SK-N-SH treated with all-trans-retinoic acid at 6 μM for 48 hours (cell line): ENCODE measurements around the gene FMN1.
A peak's percentile ranks its signal among the peaks of the same experiment; 100 is the strongest.

ENCODE experiments used
- ATAC-seq: fragments of 200-7000 bp; cut with Tn5 transposase; 3 replicates; pipeline ENCODE4 v1.9.1; 2020; ENCODE audit warnings: mild to moderate bottlenecking, moderate library complexity
- BACH2 ChIP-seq: fragments of 250-450 bp; sonication (Bioruptor Pico); IDR thresholded peaks from 2 replicates; pipeline ENCODE4 v1.9.0; 2021; ENCODE audit warnings: mild to moderate bottlenecking, borderline replicate concordance
- CSDC2 ChIP-seq: fragments of 250-450 bp; sonication (Bioruptor Pico); IDR thresholded peaks from 2 replicates; pipeline ENCODE4 v1.5.0; 2020; ENCODE audit warnings: mild to moderate bottlenecking, moderate library complexity
- ESRRG ChIP-seq: fragments of 250-450 bp; sonication (Bioruptor Pico); IDR thresholded peaks from 2 replicates; pipeline ENCODE4 v1.6.1; 2021; ENCODE audit warnings: mild to moderate bottlenecking
- GLIS3 ChIP-seq: fragments of 250-450 bp; sonication (Bioruptor Pico); IDR thresholded peaks from 2 replicates; pipeline ENCODE4 v1.5.0; 2020; ENCODE audit warnings: mild to moderate bottlenecking, moderate library complexity
- ISL1 ChIP-seq: fragments of 250-450 bp; sonication (Bioruptor Pico); IDR thresholded peaks from 2 replicates; pipeline ENCODE4 v2.1.2; 2022; ENCODE audit warnings: mild to moderate bottlenecking, moderate library complexity
- OSR1 ChIP-seq: fragments of 250-450 bp; sonication (Bioruptor Pico); IDR thresholded peaks from 2 replicates; pipeline ENCODE4 v1.8.0; 2022; ENCODE audit warnings: moderate library complexity, mild to moderate bottlenecking, inconsistent platforms
- PATZ1 ChIP-seq: fragments of 250-450 bp; sonication (Bioruptor Pico); IDR thresholded peaks from 2 replicates; pipeline ENCODE4 v1.8.0; 2020; ENCODE audit warnings: mild to moderate bottlenecking, moderate library complexity, borderline replicate concordance
- PPARA ChIP-seq: fragments of 250-450 bp; sonication (Bioruptor Pico); IDR thresholded peaks from 2 replicates; pipeline ENCODE4 v1.5.0; 2020; ENCODE audit warnings: mild to moderate bottlenecking, borderline replicate concordance
- RARB ChIP-seq: fragments of 250-450 bp; sonication (Bioruptor Pico); IDR thresholded peaks from 2 replicates; pipeline ENCODE4 v1.8.0; 2021; ENCODE audit warnings: mild to moderate bottlenecking, moderate library complexity
- SNAI2 ChIP-seq: fragments of 250-450 bp; sonication (Bioruptor Pico); IDR thresholded peaks from 2 replicates; pipeline ENCODE4 v1.5.0; 2020; ENCODE audit warnings: mild to moderate bottlenecking, moderate library complexity
- TCF4 ChIP-seq: fragments of 250-450 bp; sonication (Bioruptor Pico); IDR thresholded peaks from 2 replicates; pipeline ENCODE4 v1.8.0; 2021; ENCODE audit warnings: mild to moderate bottlenecking, moderate library complexity, borderline replicate concordance
- ZC3H10 ChIP-seq: fragments of 250-450 bp; sonication (Bioruptor Pico); IDR thresholded peaks from 2 replicates; pipeline ENCODE4 v1.5.1; 2021; ENCODE audit warnings: mild to moderate bottlenecking, moderate library complexity
- ZFP3 ChIP-seq: fragments of 250-450 bp; sonication (Bioruptor Pico); IDR thresholded peaks from 2 replicates; pipeline ENCODE4 v1.5.0; 2020; ENCODE audit warnings: mild to moderate bottlenecking, moderate library complexity
- ZNF565 ChIP-seq: fragments of 450-650 bp; formaldehyde crosslinking; conservative IDR thresholded peaks from 2 replicates; pipeline ENCODE4 v1.5.0; 2020; ENCODE audit warnings: low read depth, mild to moderate bottlenecking, moderate library complexity
- ZNF70 ChIP-seq: fragments of 450-650 bp; formaldehyde crosslinking; IDR thresholded peaks from 2 replicates; pipeline ENCODE4 v1.5.0; 2020; ENCODE audit warnings: mild to moderate bottlenecking, moderate library complexity
- TF ChIP-seq, protein P1 (sequence below): fragments of 250-450 bp; sonication (Bioruptor Pico); IDR thresholded peaks from 2 replicates; pipeline ENCODE4 v1.5.1; 2020; ENCODE audit warnings: low read depth, mild to moderate bottlenecking, moderate library complexity
- TF ChIP-seq, protein P2 (sequence below): fragments of 250-450 bp; sonication (Bioruptor Pico); IDR thresholded peaks from 2 replicates; pipeline ENCODE4 v1.8.0; 2021; ENCODE audit warnings: low read depth, mild to moderate bottlenecking, moderate library complexity, borderline replicate concordance
- TF ChIP-seq, protein P3 (sequence below): fragments of 250-450 bp; sonication (Bioruptor Pico); IDR thresholded peaks from 2 replicates; pipeline ENCODE4 v1.5.1; 2021; ENCODE audit warnings: mild to moderate bottlenecking, moderate library complexity
- TF ChIP-seq, protein P4 (sequence below): fragments of 250-450 bp; sonication (Bioruptor Pico); IDR thresholded peaks from 2 replicates; pipeline ENCODE4 v1.5.0; 2020; ENCODE audit warnings: mild to moderate bottlenecking, moderate library complexity

Gene FMN1

DNA sequence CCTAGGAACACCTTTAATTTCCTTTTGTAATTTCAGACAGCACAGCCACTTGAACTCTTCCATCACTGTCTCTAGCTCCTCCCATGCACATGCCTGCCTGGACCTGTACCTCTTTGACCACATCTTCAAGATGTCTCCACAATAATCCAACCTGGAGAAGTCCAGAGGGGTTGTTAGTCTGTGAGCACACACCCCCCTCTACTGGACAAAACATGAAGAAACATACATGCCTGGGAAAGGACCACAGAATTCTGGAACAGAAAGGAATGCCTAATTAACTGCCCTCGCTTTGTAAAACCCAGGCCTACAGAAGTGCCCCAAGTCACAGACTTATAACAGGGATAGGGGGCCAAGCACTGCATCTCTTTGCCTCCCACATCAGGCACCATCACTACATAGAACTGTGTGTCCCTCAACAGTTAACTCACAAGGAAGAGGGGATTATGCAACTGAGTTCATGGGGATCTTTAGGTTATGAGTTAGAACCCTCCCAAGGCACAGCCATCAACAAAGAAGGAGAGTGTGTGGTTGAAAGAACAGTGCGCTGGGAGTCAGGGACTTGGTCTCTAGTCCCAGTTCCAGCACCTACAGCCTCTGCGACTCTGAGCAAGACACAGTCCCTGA is 61.7 kb downstream of the FMN1 start (continued):
- TF ChIP-seq, protein P1, sequence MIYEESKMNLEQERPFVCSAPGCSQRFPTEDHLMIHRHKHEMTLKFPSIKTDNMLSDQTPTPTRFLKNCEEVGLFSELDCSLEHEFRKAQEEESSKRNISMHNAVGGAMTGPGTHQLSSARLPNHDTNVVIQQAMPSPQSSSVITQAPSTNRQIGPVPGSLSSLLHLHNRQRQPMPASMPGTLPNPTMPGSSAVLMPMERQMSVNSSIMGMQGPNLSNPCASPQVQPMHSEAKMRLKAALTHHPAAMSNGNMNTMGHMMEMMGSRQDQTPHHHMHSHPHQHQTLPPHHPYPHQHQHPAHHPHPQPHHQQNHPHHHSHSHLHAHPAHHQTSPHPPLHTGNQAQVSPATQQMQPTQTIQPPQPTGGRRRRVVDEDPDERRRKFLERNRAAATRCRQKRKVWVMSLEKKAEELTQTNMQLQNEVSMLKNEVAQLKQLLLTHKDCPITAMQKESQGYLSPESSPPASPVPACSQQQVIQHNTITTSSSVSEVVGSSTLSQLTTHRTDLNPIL = no peak
- TF ChIP-seq, protein P2, sequence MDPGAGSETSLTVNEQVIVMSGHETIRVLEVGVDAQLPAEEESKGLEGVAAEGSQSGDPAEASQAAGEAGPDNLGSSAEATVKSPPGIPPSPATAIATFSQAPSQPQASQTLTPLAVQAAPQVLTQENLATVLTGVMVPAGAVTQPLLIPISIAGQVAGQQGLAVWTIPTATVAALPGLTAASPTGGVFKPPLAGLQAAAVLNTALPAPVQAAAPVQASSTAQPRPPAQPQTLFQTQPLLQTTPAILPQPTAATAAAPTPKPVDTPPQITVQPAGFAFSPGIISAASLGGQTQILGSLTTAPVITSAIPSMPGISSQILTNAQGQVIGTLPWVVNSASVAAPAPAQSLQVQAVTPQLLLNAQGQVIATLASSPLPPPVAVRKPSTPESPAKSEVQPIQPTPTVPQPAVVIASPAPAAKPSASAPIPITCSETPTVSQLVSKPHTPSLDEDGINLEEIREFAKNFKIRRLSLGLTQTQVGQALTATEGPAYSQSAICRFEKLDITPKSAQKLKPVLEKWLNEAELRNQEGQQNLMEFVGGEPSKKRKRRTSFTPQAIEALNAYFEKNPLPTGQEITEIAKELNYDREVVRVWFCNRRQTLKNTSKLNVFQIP (CRISPR knock-in tag) = no peak
- TF ChIP-seq ZNF70 (CRISPR knock-in tag) (no peak), ZFP3 (CRISPR knock-in tag) (no peak)

DNA sequence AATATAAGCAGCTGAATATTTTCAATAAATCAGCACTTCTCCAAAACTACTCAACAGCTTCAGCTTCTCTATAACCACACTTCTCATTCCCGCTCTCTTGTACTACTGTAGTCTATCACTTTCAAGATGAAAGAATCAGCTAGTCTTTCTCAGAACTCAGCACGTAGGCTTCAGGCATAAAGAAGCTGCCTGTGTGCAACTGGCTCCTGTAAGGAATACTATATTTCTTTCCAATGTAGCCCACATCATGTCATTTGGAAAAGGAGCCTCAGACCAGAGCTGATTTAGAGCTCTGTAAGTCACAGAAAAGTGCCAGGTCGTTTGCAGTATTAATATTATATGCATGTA is 62.3 kb downstream of the FMN1 start:
- TF ChIP-seq ZNF70 (CRISPR knock-in tag) (no peak), ZC3H10 (CRISPR knock-in tag) (no peak), SNAI2 (CRISPR knock-in tag) (no peak), RARB (CRISPR knock-in tag) (no peak), GLIS3 (CRISPR knock-in tag) (no peak), PATZ1 (CRISPR knock-in tag) (no peak), ESRRG (CRISPR knock-in tag) (no peak), TCF4 (no peak), ZNF565 (CRISPR knock-in tag) (no peak), ISL1 (CRISPR knock-in tag) (no peak), PPARA (CRISPR knock-in tag) (no peak), OSR1 (CRISPR knock-in tag) (no peak), BACH2 (CRISPR knock-in tag) (no peak), CSDC2 (CRISPR knock-in tag) (no peak)
- TF ChIP-seq, protein P1 = no peak
- TF ChIP-seq, protein P3, sequence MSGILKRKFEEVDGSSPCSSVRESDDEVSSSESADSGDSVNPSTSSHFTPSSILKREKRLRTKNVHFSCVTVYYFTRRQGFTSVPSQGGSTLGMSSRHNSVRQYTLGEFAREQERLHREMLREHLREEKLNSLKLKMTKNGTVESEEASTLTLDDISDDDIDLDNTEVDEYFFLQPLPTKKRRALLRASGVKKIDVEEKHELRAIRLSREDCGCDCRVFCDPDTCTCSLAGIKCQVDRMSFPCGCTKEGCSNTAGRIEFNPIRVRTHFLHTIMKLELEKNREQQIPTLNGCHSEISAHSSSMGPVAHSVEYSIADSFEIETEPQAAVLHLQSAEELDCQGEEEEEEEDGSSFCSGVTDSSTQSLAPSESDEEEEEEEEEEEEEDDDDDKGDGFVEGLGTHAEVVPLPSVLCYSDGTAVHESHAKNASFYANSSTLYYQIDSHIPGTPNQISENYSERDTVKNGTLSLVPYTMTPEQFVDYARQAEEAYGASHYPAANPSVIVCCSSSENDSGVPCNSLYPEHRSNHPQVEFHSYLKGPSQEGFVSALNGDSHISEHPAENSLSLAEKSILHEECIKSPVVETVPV (CRISPR knock-in tag) = no peak
- TF ChIP-seq, protein P4, sequence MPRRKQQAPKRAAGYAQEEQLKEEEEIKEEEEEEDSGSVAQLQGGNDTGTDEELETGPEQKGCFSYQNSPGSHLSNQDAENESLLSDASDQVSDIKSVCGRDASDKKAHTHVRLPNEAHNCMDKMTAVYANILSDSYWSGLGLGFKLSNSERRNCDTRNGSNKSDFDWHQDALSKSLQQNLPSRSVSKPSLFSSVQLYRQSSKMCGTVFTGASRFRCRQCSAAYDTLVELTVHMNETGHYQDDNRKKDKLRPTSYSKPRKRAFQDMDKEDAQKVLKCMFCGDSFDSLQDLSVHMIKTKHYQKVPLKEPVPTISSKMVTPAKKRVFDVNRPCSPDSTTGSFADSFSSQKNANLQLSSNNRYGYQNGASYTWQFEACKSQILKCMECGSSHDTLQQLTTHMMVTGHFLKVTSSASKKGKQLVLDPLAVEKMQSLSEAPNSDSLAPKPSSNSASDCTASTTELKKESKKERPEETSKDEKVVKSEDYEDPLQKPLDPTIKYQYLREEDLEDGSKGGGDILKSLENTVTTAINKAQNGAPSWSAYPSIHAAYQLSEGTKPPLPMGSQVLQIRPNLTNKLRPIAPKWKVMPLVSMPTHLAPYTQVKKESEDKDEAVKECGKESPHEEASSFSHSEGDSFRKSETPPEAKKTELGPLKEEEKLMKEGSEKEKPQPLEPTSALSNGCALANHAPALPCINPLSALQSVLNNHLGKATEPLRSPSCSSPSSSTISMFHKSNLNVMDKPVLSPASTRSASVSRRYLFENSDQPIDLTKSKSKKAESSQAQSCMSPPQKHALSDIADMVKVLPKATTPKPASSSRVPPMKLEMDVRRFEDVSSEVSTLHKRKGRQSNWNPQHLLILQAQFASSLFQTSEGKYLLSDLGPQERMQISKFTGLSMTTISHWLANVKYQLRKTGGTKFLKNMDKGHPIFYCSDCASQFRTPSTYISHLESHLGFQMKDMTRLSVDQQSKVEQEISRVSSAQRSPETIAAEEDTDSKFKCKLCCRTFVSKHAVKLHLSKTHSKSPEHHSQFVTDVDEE (CRISPR knock-in tag) = no peak
- ATAC-seq = peak; percentile 2

- TF ChIP-seq SNAI2 (CRISPR knock-in tag) (no peak), GLIS3 (CRISPR knock-in tag) (no peak)
- TF ChIP-seq, all 23 proteins: peak for 0
- ATAC-seq = peak; percentile 4
Observed at GRCh38 chr15:33131552-33132232, 62.8 kb downstream of the FMN1 start.
